SJCRH30 (cell line): ENCODE results near the gene TAOK1. TPM values are rescaled to one million over a fixed set of nuclear protein-coding genes. Genes with fewer than 3 reads are reported as not detected.

Source experiments
- DNase-seq, 2 experiments: peaks; one replicate each; pipeline ENCODE4 v3.0.0-alpha.2; 2015 to 2020
- H3K27ac ChIP-seq: fragments of 250-450 bp; sonication (Bioruptor Pico); 2 replicates; pipeline ENCODE4 v1.5.1; 2020; ENCODE audit warnings: mild to moderate bottlenecking, moderate library complexity
- H3K27me3 ChIP-seq: fragments of 250-450 bp; sonication (Bioruptor Pico); 2 replicates; pipeline ENCODE4 v1.5.1; 2020; ENCODE audit warnings: mild to moderate bottlenecking, moderate library complexity
- H3K36me3 ChIP-seq: fragments of 250-450 bp; sonication (Bioruptor Pico); 2 replicates; pipeline ENCODE4 v1.5.1; 2020; ENCODE audit warnings: mild to moderate bottlenecking, moderate library complexity
- H3K4me1 ChIP-seq: fragments of 250-450 bp; sonication (Bioruptor Pico); 2 replicates; pipeline ENCODE4 v1.5.1; 2020; ENCODE audit warnings: mild to moderate bottlenecking, moderate library complexity
- H3K4me3 ChIP-seq: fragments of 250-450 bp; sonication (Bioruptor Pico); 2 replicates; pipeline ENCODE4 v1.5.1; 2020; ENCODE audit warnings: mild to moderate bottlenecking, moderate library complexity
- H3K9me3 ChIP-seq: fragments of 250-450 bp; sonication (Bioruptor Pico); replicated peaks from 2 replicates; pipeline ENCODE4 v1.5.1; 2020; ENCODE audit warnings: mild to moderate bottlenecking, moderate library complexity
- total RNA-seq: library from RNA; depleted of rRNA; stranded (reverse); fragments of >200 nt; shearing (Covaris generic); gene quantifications from 2 replicates; pipeline ENCODE4 v1.2.3, GENCODE V29; 2014

Gene TAOK1
- total RNA-seq, 1 experiment from 2014 or later = 66.3 TPM

DNA sequence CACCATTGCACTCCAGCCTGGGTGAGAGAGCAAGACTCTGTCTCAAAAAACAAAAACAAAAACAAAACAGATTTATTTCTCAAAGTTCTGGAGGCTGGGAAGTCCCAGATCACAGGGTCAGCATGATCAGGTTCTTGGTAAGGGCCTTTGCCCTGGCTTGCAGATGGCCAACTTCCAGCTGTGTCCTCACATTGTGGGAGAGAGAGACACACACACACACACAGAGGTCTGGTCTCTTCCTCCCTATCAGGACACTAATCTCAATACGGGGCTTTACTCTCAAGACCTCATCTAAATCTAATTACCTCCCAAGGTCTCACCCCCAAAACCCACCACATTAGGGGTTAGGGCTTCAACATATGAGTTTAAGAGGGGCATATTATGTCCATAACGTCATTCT is 26.4 kb upstream of the TAOK1 start:
- Histone ChIP-seq H3K4me1 (no peaks in the 10 kb centered on the region; the same call in 1 of the 2 replicates), H3K27ac (no peak overlapping the region), H3K9me3 (no peaks in the 10 kb centered on the region), H3K4me3 (no peak overlapping the region), H3K36me3 (no peaks in the 10 kb centered on the region), H3K27me3 (no peaks in the 10 kb centered on the region)
- DNase-seq = no peak

DNA sequence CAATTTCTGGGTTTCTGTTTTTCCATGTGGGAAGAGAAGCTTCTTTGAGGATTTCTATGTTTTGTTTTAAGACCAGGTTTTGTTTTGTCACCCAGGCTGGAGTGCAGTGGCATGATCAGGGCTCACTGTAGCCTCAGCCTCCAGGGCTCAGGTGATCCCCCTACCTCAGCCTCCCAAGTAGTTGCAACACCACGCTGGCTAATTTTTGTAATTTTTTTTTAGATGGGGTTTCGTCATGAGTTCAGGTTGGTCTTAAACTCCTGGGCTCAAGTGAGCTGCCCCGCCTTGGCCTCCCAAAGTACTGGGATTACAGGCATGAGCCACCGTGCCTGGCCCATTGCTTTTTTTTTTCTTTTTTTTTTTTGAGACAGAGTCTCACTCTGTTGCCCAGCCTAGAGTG is 25.5 kb upstream of the TAOK1 start:
- Histone ChIP-seq H3K36me3 (no peaks in the 10 kb centered on the region), H3K4me3 (no peak overlapping the region), H3K9me3 (no peaks in the 10 kb centered on the region), H3K27ac (no peak overlapping the region), H3K27me3 (no peaks in the 10 kb centered on the region), H3K4me1 (no peaks in the 10 kb centered on the region; the same call in 1 of the 2 replicates)
- no peak for DNase-seq

DNA sequence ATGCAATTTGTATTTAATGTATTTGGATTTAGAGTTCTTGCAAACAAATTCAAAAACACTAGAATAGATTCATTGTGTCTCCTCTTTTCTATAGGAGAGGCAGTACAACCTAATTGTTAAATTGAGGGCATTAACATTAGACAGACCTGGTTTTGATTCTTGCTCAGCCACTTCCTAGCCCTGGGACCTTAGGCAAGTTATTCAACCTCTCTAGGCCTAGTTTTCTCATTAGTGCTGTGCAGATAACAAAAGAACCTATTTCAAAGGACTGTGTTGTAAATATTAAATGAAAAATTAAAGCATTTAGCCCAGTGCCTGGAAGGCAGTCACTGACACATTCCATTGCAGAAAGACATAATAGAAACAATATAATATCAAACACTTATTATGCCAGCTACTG is 22.0 kb upstream of the TAOK1 start:
- Histone ChIP-seq H3K4me1 (no peaks in the 10 kb centered on the region; the same call in 1 of the 2 replicates), H3K9me3 (no peaks in the 10 kb centered on the region), H3K27ac (no peak overlapping the region), H3K4me3 (no peak overlapping the region), H3K27me3 (no peaks in the 10 kb centered on the region), H3K36me3 (no peaks in the 10 kb centered on the region)
- DNase-seq = no peak

DNA sequence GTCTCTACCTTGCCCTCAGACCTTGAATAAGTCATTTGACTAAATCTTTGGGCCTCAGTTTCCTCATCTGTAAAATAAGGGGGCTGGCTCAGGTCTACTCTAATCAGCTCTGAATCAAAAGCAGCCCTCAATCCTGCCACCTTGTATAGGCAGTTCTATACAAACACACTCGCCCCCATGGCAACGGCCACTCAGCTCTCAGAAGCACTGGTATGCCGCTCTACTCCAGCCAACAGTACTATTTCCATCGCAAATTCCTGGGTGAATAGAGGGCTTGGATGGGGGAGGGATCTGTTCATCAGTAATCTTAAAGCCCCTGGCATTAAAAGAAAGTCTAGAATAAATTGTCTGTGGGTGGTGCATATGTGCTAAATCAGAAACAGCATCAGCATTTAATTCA is 21.2 kb upstream of the TAOK1 start:
- Histone ChIP-seq H3K4me3 (no peak overlapping the region), H3K4me1 (no peaks in the 10 kb centered on the region), H3K36me3 (no peaks in the 10 kb centered on the region), H3K9me3 (no peaks in the 10 kb centered on the region), H3K27ac (no peak overlapping the region), H3K27me3 (no peaks in the 10 kb centered on the region)
- DNase-seq = no peak

DNA sequence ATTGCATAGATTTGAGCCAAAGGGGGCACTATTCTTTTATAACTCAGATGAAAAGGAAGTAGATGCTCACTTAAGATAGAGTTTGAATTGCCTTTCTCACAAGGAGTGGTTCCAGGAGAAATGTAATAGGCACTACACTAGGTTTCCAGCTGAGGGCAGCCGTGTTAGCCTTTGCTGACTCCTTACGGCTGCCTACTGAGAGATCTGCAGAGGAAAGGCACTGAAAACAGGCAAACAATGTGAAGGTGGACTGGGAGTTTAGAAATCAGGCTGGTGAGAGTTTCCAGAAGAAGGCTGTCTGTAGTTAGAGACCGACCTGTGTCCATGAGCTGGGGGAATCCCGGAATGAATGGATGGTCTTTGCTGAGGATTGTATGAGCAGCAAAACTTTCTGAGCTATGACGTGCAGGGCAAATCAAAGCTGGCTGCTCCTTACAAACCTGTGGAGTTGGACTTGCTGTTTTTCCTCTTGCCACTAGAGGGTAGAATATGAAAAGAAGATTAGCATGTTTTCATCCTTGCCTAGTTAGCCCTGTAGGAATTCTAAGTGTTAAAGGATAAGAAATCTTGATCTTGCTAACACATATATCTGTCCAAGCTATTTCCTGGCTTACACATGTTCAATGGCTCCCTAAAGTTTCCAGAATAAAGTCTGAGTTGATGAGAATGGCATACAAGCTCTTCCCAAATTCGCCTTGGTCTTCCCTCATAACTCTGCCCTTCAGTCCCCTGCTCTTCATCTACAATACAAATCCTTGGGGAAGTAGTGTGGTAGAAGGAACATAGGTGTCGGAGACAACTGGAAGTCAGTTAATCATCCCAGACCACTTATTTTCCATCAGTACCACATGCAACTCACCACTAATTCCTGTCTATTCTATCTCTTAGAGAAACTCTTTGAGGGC is 20.1 kb upstream of the TAOK1 start:
- peak; percentile 62 to 91 for DNase-seq
- no peaks in the 10 kb centered on the region for H3K27me3 ChIP-seq
- H3K27ac ChIP-seq = no peak overlapping the region
- H3K9me3 ChIP-seq = no peaks in the 10 kb centered on the region
- H3K4me3 ChIP-seq = no peak overlapping the region
- H3K36me3 ChIP-seq = no peaks in the 10 kb centered on the region
- no peaks in the 10 kb centered on the region for H3K4me1 ChIP-seq

DNA sequence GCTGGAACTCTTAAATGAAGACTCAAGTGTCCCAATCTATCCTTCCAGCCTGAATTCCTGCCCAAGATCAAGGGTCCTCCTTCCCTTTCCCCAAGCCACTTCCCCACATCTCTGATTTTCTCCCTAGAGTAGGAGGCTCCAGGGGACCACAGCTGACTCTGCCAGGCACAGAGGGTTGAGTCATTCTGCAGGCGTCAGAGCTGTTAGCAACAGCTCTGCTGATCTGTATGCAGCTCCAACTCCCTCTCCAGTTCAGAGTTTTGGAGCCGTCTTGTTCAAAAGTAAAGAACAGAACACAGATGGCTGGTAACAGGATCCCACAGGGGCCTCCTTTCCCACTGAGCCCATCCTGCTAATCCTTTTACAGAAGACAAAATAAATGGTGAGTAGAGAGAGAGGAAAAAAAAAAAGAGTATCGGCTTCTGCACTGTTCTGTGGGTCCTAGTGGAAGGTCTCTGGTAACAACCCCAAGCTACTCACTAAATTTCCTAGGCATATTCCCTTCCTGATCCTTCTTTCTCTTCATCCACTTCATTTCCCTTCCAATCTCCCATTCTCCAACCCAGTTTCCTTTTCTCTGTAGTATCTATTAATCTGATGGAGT is 13.4 kb upstream of the TAOK1 start:
- H3K27me3 ChIP-seq = no peaks in the 10 kb centered on the region
- H3K4me1 ChIP-seq = peaks cover 14% of the 10 kb centered on the region
- H3K36me3 ChIP-seq = no peaks in the 10 kb centered on the region
- DNase-seq = peak; percentile 85 to 92
- H3K9me3 ChIP-seq = no peaks in the 10 kb centered on the region
- peak overlapping the region; percentile 26 for H3K4me3 ChIP-seq
- no peak overlapping the region; the same call in 1 of the 2 replicates for H3K27ac ChIP-seq

DNA sequence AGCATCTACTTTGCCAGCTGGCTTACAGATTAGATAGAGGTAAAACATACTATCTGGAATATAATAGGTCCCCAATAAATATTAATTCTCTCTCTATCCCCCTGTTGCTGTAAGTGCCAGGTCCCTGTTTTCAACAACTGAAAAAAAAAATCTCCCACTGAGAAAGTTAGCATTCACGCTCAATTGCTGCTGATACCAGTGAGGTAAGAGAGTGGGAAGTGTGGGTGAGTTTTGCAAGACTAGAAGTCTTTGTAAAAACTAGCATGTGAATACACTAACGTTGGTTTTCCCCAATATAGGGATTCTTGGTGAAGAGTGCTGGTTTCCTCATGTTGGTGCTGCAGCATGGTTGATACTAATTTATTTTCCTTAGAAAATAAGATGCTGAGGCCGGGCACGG is 11.7 kb upstream of the TAOK1 start:
- H3K4me1 ChIP-seq = peaks cover 14% of the 10 kb centered on the region
- no peaks in the 10 kb centered on the region for H3K27me3 ChIP-seq
- H3K9me3 ChIP-seq = no peaks in the 10 kb centered on the region
- H3K27ac ChIP-seq = no peak overlapping the region
- no peak for DNase-seq
- no peaks in the 10 kb centered on the region for H3K36me3 ChIP-seq
- no peak overlapping the region for H3K4me3 ChIP-seq

GRCh38 chr17:29379084-29379991 is 10.8 kb upstream of the TAOK1 start:
- no peak overlapping the region for H3K27ac ChIP-seq
- peaks cover 14% of the 10 kb centered on the region for H3K4me1 ChIP-seq

DNA sequence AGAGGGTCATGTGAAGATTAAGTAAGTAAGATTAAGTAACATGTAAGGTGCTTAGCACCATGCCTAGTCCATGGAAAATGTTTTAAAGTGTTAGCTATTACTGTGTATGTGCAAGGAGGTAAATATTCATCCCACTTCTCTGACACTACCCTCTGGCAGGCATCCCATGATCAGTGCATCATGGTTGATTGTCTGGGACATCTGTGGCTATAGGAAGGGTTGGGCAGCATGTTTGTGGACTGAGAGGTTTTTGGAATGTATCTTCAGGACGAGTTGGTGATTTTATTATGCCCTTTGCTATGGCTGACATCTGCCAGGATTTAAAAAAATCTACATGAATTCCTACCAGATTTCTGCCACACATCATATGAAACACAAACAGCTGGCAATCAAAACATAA is 6.5 kb upstream of the TAOK1 start:
- H3K9me3 ChIP-seq = no peaks in the 10 kb centered on the region
- no peak overlapping the region for H3K27ac ChIP-seq
- H3K4me1 ChIP-seq = peaks cover 2% of the 10 kb centered on the region
- H3K27me3 ChIP-seq = no peaks in the 10 kb centered on the region
- no peaks in the 10 kb centered on the region for H3K36me3 ChIP-seq
- H3K4me3 ChIP-seq = no peak overlapping the region
- DNase-seq = peak in 1 of 2 experiments; percentile 30

More at GRCh38 chr17:29379084-29379991, 10.8 kb upstream of the TAOK1 start:
- Histone ChIP-seq H3K36me3 (no peaks in the 10 kb centered on the region), H3K27me3 (no peaks in the 10 kb centered on the region), H3K9me3 (no peaks in the 10 kb centered on the region), H3K4me3 (peak overlapping the region; percentile 25; the same call in 1 of the 2 replicates)
- DNase-seq = peak in 1 of 2 experiments; percentile 15

DNA sequence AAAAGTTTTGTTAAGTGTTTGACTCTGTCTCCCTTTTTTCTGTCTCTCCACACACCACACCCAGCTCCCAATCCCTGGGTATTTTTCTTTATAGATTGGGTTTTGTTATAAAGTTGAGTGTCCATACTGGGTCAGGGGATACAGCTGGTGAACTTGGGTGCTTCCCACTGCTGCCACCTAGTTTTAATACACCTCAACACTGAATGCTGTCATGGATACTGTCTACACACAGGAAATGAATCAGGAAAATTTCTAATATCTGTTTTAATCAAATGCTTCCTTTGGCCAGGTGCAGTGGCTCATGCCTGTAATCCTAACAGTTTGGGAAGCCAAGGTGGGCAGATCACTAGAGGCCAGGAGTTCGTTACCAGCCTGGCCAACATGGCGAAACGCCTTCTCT is 5.3 kb upstream of the TAOK1 start:
- DNase-seq = no peak
- H3K4me1 ChIP-seq = no peaks in the 10 kb centered on the region; the same call in 1 of the 2 replicates
- no peaks in the 10 kb centered on the region for H3K36me3 ChIP-seq
- no peaks in the 10 kb centered on the region for H3K27me3 ChIP-seq
- H3K4me3 ChIP-seq = no peak overlapping the region
- no peak overlapping the region for H3K27ac ChIP-seq
- no peaks in the 10 kb centered on the region for H3K9me3 ChIP-seq

- no peak for DNase-seq
- Histone ChIP-seq H3K4me3 (no peak overlapping the region), H3K36me3 (no peaks in the 10 kb centered on the region), H3K4me1 (no peaks in the 10 kb centered on the region; the same call in none of the 2 replicates), H3K27ac (no peak overlapping the region), H3K9me3 (no peaks in the 10 kb centered on the region), H3K27me3 (no peaks in the 10 kb centered on the region)
These were observed 3.4 kb upstream of the TAOK1 start for GRCh38 chr17:29386760-29387159.

GRCh38 chr17:29388937-29389336 is 1.2 kb upstream of the TAOK1 start:
- Histone ChIP-seq H3K27me3 (no peaks in the 10 kb centered on the region), H3K4me1 (peaks cover 14% of the 10 kb centered on the region), H3K9me3 (no peaks in the 10 kb centered on the region), H3K4me3 (no peak overlapping the region), H3K27ac (no peak overlapping the region), H3K36me3 (peaks cover 5% of the 10 kb centered on the region; the same call in 1 of the 2 replicates)
- no peak for DNase-seq

DNA sequence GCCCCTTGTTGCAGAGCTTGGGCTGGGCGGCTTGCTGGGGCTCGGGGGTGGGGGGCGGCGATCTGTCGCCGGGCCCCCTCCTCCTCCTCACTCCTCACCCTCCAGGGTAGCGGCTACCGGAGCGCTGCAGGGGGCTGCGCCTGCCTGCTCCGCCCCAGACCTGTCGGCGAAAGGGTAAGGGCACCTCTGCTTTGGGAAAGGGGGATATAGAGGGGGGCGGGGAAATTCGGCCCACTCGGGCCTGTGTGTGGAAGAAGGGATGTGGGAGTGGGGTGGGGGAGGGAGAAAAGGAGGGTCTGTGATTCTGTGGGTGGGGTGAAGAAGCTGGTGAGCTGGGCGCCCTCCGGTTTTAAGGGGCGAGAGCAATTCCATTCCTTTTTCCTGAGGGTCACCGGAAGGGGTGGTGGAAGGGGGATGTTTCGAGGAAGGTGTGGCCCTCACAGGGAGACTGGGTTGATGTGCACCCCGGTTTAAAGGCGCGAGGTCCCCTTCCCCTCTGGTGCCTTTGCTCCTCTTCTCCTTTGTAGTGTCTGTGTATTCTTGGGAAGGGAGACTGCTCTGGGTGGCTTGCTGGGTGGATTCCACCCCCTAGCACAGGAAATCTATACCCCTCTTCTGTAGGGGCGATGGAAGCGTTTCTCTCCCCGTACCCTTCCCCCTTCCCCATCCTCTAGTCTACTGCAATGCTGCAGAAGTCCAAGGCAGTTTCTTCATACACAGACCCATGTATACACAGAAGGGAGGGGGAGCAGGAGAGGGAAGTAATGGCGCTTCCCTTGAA is 878 bp downstream of the TAOK1 start:
- H3K9me3 ChIP-seq = no peaks in the 10 kb centered on the region
- peaks cover 6% of the 10 kb centered on the region for H3K36me3 ChIP-seq
- peak overlapping the region; percentile 93; the same call in 1 of the 2 replicates for H3K27ac ChIP-seq
- H3K27me3 ChIP-seq = no peaks in the 10 kb centered on the region
- peaks cover 14% of the 10 kb centered on the region for H3K4me1 ChIP-seq
- DNase-seq = peak; percentile 40 to 57
- peak overlapping the region; percentile 100 for H3K4me3 ChIP-seq

GRCh38 chr17:29393436-29393835 is 3.3 kb downstream of the TAOK1 start:
- H3K36me3 ChIP-seq = peaks cover 11% of the 10 kb centered on the region
- no peaks in the 10 kb centered on the region for H3K9me3 ChIP-seq
- no peaks in the 10 kb centered on the region for H3K27me3 ChIP-seq
- H3K4me3 ChIP-seq = no peak overlapping the region
- no peak overlapping the region for H3K27ac ChIP-seq
- peaks cover 14% of the 10 kb centered on the region for H3K4me1 ChIP-seq
- DNase-seq = no peak
